Measurements from ENCODE around the gene GATAD2B. TPM values are rescaled to one million over a fixed set of nuclear protein-coding genes. Genes with fewer than 3 reads are reported as not detected.

Gene GATAD2B
- total RNA-seq, 1 experiment from 2014 or later: 46.9 TPM

GRCh38 chr1:153866045-153866850 lies 56.5 kb downstream of the GATAD2B start (continued):
- TF ChIP-seq ZNF532 (CRISPR knock-in tag; IDR thresholded peaks at IDR 0.05; ENCODE audit: borderline replicate concordance) (no peak), ZNF396 (CRISPR knock-in tag; IDR thresholded peaks at IDR 0.05; ENCODE audit: borderline replicate concordance) (no peak), ZNF512 (CRISPR knock-in tag; IDR thresholded peaks at IDR 0.05; ENCODE audit: borderline replicate concordance) (no peak), SMAD4 (CRISPR knock-in tag; IDR thresholded peaks at IDR 0.05) (no peak), AFF4 (CRISPR knock-in tag; IDR thresholded peaks at IDR 0.05; ENCODE audit: borderline replicate concordance) (no peak)

- Mint-ChIP-seq H3K4me3 (no peak overlapping the region), H3K27ac (no peak overlapping the region), H3K27me3 (ENCODE audit: low read depth) (no peaks in the 10 kb centered on the region), H3K4me1 (peaks cover 10% of the 10 kb centered on the region), H3K36me3 (peaks cover 5% of the 10 kb centered on the region; the same call in 1 of the 2 replicates), H3K9me3 (no peaks in the 10 kb centered on the region)
- no peak for TF ChIP-seq ZNF232 (CRISPR knock-in tag; IDR thresholded peaks at IDR 0.05)
- TF ChIP-seq PRRX2 (CRISPR knock-in tag; IDR thresholded peaks at IDR 0.05): no peak
- no peak for TF ChIP-seq ZNF512 (CRISPR knock-in tag; IDR thresholded peaks at IDR 0.05; ENCODE audit: borderline replicate concordance)
- TF ChIP-seq ZNF121 (CRISPR knock-in tag; IDR thresholded peaks at IDR 0.05): peak; percentile 68; the same call in 1 of the 2 replicates
- TF ChIP-seq ZNF263 (CRISPR knock-in tag; IDR thresholded peaks at IDR 0.05; ENCODE audit: low read depth): no peak
- ATAC-seq (no peak), DNase-seq (ENCODE audit: low spot score) (no peak)
- ChIA-PET POLR2A (no interaction called here), CTCF (no interaction called here)
Measured at GRCh38 chr1:153860285-153860684, 62.5 kb downstream of the GATAD2B start.

- no peak overlapping the region for H3K4me3 Mint-ChIP-seq
- no peak for DNase-seq (ENCODE audit: low spot score)
- CTCF ChIA-PET: no interaction called here
- POLR2A ChIA-PET: no interaction called here
- no peak for ATAC-seq
- no peaks in the 10 kb centered on the region for H3K27me3 Mint-ChIP-seq (ENCODE audit: low read depth)
- peaks cover 5% of the 10 kb centered on the region for H3K36me3 Mint-ChIP-seq
- no peaks in the 10 kb centered on the region for H3K9me3 Mint-ChIP-seq
- no peaks in the 10 kb centered on the region for H3K4me1 Mint-ChIP-seq
- H3K27ac Mint-ChIP-seq: no peak overlapping the region
- TF ChIP-seq MYBL2 (CRISPR knock-in tag; IDR thresholded peaks at IDR 0.05): no peak
- TF ChIP-seq ZNF532 (CRISPR knock-in tag; IDR thresholded peaks at IDR 0.05; ENCODE audit: borderline replicate concordance): no peak
- TF ChIP-seq HMGXB4 (CRISPR knock-in tag; IDR thresholded peaks at IDR 0.05): no peak
- no peak for TF ChIP-seq ZMAT4 (CRISPR knock-in tag; IDR thresholded peaks at IDR 0.05)
- no peak for TF ChIP-seq NFE2L1 (CRISPR knock-in tag; IDR thresholded peaks at IDR 0.05)
Measured at GRCh38 chr1:153857505-153857904, 65.3 kb downstream of the GATAD2B start.

Data from WTC11 (cell line).